ENCODE results near the gene BIN1.

Gene BIN1

GRCh38 chr2:127105656-127106456, 1.1 kb downstream of the BIN1 start:
- DNase-seq (ENCODE audit: low read depth in 4 of 4, low spot score in 1 of 4), result no peak

DNA sequence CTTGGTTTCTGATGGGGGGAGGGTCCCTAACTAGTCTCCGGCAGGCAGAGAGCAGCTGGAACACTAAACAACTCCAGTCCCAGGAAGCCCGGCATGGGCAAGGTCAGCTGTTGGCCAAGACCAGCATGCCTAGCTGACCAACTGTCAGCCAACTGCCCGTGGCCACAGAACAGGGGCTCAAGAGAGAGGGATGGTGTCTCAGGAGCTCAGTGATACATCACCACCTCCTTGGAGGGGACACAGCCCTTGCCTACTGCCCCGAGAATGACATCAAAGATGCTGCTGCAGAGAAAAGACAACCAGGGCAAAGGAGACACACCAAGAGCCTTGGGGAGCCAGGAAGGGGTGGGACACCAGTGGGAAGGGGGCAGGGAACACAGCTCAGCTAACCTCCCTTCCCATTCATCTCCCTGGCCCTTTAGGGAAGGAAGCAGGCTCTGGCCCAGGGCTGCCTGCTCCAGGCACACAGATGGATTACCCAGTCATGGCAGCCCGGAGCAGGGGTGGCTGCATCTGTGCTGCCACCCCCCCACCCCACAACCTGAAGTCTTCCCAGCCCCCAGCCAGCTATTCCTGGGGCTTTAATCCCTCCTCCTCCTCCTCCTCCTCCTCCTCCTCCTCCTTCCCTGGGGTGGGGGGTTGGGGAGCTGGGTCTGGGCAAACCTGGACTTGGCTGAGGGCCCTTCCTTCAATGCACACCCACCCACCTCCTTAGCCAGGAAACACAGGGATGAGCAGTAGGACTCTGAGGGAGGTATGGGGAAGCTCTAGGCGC, 1.9 kb downstream of the BIN1 start:
- no peak for DNase-seq (ENCODE audit: low read depth in 4 of 4, low spot score in 1 of 4)

DNA sequence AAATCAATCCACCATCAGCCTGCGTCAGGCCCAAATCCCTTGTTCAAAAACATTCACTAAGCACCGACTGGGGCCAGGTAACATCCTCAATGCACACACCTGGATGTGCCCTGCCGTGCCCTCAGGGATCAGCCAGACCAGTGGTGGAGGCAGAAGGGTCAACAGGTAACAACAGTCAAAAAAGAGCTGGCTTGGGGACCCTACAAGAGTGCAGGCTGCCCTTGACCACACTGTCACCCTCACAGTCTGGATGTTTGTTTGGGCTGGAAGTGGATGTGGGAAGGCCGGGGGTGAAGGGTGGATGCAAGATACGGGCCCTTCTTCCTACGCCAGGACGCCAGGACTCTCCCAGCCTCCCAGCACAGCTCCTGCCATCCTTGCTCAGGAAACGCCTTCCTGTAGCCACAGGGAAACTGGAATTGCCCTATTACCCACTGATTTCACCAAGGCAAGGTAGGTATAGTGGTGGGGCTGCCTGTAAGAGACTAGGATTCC, 2.7 kb downstream of the BIN1 start:
- no peak for DNase-seq (ENCODE audit: low read depth in 4 of 4, low spot score in 1 of 4)

GRCh38 chr2:127103243-127104165, 3.5 kb downstream of the BIN1 start:
- no peak for DNase-seq (ENCODE audit: low read depth in 4 of 4, low spot score in 1 of 4)

- no peak for DNase-seq (ENCODE audit: low read depth in 4 of 4, low spot score in 1 of 4)
Measured at GRCh38 chr2:127102521-127103242, 4.3 kb downstream of the BIN1 start.

DNA sequence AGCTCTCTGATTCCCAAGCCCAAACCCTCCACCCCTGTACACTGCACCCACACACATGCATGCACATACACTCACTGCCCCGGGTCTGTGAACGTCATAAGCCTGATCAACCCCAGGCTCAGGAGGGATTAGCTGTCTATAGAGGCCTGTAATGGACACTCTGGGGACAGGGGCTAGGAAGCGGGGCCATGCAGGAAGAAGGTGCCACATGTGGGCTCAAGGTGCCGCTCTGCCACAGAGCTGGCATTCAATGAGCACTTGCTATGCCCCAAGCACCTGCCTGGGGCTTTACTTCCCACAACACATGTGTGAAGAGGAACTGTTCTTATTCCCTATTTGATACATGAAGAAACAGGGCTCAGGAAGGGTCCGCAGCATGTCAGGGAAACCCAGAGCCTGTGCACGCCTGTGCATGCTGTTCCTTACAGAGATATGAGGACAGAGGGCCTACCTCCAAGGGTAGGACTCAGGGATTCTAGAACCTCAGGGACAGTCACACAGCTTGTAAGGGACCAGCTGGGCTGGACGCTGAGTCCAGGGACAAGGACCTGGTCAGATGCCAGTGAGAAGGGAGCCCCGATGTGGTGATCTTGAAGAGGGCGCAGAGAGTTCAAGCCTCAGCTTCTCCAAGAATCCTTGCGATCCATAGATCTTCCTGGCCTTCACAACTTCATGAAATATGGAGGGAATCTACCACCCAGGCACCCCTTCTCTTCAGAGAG, 5.0 kb downstream of the BIN1 start:
- DNase-seq (ENCODE audit: low read depth in 4 of 4, low spot score in 1 of 4), result no peak

- no peak for DNase-seq (ENCODE audit: low read depth in 4 of 4, low spot score in 1 of 4)
Measured at GRCh38 chr2:127101048-127101611, 5.8 kb downstream of the BIN1 start.

DNA sequence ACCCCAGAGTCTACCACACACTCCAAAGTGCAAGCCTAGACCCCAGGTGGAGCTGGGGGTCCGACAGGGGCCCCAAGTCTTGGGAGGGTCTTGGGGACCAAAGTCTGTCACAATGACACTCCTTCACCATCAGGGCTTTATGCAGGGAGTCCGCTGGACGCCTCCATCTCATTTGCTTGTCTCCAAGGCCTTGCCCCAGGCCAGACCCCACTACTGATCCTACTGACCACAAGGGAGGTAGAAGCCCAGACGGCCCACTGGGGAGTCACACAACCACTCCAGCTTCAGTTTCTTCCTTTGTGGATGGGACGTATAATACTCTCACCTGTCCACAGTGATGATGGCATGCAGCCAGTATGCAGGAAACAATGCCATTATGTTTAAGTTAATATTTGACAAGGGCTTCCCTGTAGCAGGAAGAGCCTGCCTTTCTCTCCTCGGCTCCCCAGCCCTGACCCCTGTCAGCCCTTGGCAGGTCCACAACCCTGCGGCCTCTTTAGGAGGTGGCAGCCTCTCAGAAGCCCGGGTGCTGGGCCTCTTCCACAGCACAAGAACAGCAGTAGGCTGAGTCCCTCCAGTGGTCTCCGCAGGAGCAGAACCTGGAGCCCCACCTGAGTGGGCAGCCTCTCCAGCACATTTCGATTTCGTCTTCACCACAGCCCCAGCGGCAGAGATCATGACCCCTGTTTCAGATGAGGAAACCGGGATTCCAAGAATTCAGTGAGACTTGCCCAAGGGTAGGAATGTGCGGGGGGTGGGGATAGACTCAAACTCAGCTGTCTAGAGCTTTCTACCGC, 6.5 kb downstream of the BIN1 start:
- DNase-seq (ENCODE audit: low read depth in 4 of 4, low spot score in 1 of 4), result no peak

GRCh38 chr2:127098711-127099110, 8.2 kb downstream of the BIN1 start:
- DNase-seq (ENCODE audit: low read depth in 4 of 4, low spot score in 1 of 4), result no peak

- no peak for DNase-seq (ENCODE audit: low read depth in 4 of 4, low spot score in 1 of 4)
Measured at GRCh38 chr2:127097841-127098651, 8.9 kb downstream of the BIN1 start.

DNA sequence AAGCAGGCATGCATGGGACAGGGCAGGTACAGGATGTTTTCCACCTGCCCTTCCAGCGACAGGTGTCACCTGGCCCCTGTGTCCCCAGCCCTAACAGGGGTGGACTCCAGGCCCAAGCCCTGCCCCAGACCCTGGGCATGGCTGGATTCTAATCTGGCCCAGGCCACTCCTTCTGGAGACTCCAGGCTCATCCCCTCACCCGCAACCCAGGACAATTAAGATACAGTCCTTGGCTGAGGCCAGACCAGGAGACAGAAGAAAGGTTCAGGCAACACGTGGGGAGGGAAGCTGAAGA, 9.5 kb downstream of the BIN1 start:
- DNase-seq (ENCODE audit: low read depth in 4 of 4, low spot score in 1 of 4), result no peak

DNA sequence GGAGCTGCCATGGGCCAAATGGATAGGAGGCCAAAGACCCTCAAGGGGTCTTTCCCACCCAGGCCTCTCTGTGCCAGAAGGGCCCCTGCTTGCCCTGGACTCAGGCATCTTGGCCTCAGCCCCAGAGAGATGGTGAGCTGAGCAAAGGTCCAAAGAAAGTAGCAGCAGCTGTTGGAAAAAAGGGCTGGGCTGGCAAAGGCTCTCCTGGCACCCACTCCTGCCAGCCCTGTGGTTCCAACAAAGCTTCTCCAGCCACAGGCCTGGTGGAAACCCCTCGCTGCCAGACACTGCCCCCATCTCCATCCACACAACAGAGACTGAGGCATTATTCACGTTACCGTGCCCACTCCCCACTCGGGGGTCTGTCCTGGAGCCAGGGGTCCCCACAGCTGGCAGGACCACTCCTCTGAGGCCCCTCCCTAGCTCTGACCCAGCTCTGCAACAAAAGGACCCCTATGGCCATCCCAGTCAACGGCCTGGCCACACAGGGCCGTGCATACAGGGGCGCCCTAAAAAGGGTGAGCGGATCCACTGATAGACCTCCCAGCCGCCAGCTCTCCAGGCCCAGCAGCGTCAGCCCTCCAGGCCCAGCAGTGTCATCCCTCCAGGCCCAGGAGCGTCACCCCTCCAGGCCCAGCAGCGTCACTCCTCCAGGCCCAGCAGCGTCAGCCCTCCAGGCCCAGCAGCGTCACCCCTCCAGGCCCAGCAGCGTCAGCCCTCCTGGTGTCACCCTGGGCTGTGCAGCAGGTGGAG, 10.1 kb downstream of the BIN1 start:
- no peak for DNase-seq (ENCODE audit: low read depth in 4 of 4, low spot score in 1 of 4)

DNA sequence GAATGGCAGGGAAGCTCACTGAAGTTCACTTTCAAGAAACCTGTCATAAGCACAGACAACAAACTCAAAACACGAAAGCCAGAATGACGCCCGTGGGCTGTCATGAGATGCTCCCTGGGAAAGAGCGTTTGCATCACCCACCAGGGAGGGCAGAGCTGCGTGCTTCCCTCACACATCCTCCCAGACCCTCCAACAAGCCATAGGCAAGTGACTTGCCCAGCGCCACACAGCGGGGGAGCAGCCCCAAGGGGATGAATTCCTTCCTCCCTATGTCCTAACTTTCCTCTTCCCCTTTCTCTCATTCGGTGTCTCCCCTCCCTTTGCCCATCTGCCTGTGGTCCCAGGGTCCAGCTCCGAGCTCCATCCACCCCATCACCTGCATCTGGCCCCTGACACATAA, 10.7 kb downstream of the BIN1 start:
- DNase-seq (ENCODE audit: low read depth in 4 of 4, low spot score in 1 of 4), result no peak

- DNase-seq (ENCODE audit: low read depth in 4 of 4, low spot score in 1 of 4), result no peak
Measured at GRCh38 chr2:127095784-127096183, 11.2 kb downstream of the BIN1 start.

DNA sequence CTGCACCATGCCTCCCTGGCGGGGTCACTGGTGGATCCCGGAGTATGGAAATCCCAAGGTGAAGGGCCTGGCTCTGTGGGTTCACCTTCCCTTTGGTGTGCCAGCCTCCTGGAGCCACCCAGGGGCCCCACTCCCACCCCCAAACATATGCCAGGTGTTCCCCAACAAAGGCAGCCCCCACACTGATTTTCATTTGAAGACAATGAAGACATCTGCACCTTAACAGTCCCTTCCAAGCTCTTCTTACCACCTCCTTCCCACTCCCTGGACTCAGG, 11.7 kb downstream of the BIN1 start:
- no peak for DNase-seq (ENCODE audit: low read depth in 4 of 4, low spot score in 1 of 4)

DNA sequence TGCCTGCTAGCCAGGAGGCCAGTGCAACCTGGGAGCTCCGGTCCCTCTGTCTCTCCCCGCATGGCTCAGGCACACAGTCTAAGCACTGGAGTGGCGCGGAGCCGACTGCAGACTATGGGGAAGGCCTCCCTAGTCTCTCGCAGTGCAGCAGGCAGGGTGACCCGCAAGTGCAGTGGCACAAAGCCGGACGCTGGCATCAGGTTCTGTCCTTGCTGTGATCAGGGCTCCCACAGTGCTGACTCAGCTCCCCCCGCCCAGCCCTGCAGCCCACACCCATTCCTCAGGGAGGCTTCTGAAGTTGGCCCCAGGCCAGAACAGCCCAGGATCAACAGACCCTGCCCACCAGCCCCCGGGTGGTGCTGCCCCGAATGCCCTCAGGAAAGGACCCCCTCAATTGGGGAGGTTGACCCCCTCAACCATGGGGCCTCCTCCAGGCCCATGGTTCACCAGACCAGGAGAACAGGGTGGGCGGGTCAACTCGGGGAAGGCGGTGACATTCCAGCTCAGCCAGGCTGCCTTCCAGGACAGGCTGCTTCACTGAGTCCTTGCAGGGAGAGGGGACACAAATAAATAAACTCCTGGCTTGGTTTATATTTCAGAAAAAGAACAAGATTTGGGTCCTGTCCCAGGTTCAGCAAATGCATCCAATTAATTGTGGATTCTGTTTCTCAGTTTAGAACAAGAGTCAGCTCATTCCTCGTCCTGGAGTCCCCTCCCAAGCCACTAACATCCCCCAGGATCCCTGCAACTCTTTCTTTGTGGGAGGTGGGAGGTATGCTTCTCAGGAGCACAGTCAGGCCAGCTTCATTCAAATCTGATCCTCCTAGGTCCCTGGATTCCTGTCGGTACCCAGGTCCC, 12.2 kb downstream of the BIN1 start:
- no peak for DNase-seq (ENCODE audit: low read depth in 4 of 4, low spot score in 1 of 4)
